Activated CD8-positive, alpha-beta memory T cell treated with anti-CD3 and anti-CD28 coated beads, Interleukin-2, amount 50 U/mL, for 1 hour (primary cell): ENCODE data around the gene CDKAL1.
"Not testable (repeated sequence)": the region's sequence is repeated elsewhere in the genome, so short reads cannot be mapped to it uniquely, and the experiment has no call there.

Experiments
- DNase-seq: peaks from one replicate; pipeline ENCODE4 v3.0.0-alpha.2; 2020; ENCODE audit errors: extremely low read depth

CDKAL1 gene

GRCh38 chr6:20639161-20639560 lies 104.9 kb downstream of the CDKAL1 start:
- DNase-seq: no peak

- DNase-seq: no peak
Measured at GRCh38 chr6:20640181-20640580, 105.9 kb downstream of the CDKAL1 start.

GRCh38 chr6:20642441-20642840 lies 108.2 kb downstream of the CDKAL1 start:
- DNase-seq: no peak

GRCh38 chr6:20644667-20645370 lies 110.6 kb downstream of the CDKAL1 start:
- no peak for DNase-seq

GRCh38 chr6:20645572-20645971 lies 111.3 kb downstream of the CDKAL1 start:
- not testable (repeated sequence) for DNase-seq

GRCh38 chr6:20647585-20647984 lies 113.3 kb downstream of the CDKAL1 start:
- DNase-seq: no peak

- not testable (repeated sequence) for DNase-seq
Measured at GRCh38 chr6:20649696-20650470, 115.6 kb downstream of the CDKAL1 start.

- no peak for DNase-seq
Measured at GRCh38 chr6:20652299-20653084, 118.2 kb downstream of the CDKAL1 start.

- no peak for DNase-seq
Measured at GRCh38 chr6:20653085-20653479, 118.8 kb downstream of the CDKAL1 start.

- no peak for DNase-seq
Measured at GRCh38 chr6:20655317-20655716, 121.1 kb downstream of the CDKAL1 start.

GRCh38 chr6:20657274-20657800 lies 123.1 kb downstream of the CDKAL1 start:
- no peak for DNase-seq

- no peak for DNase-seq
Measured at GRCh38 chr6:20658053-20658452, 123.8 kb downstream of the CDKAL1 start.

GRCh38 chr6:20658516-20658915 lies 124.3 kb downstream of the CDKAL1 start:
- DNase-seq: no peak

GRCh38 chr6:20660534-20660933 lies 126.3 kb downstream of the CDKAL1 start:
- DNase-seq: no peak

GRCh38 chr6:20661721-20662120 lies 127.5 kb downstream of the CDKAL1 start:
- no peak for DNase-seq

GRCh38 chr6:20664250-20664649 lies 130.0 kb downstream of the CDKAL1 start:
- DNase-seq: no peak

- DNase-seq: no peak
Measured at GRCh38 chr6:20665290-20665689, 131.0 kb downstream of the CDKAL1 start.

GRCh38 chr6:20669571-20670314 lies 135.5 kb downstream of the CDKAL1 start:
- DNase-seq: no peak

- DNase-seq: no peak
Measured at GRCh38 chr6:20670750-20671149, 136.5 kb downstream of the CDKAL1 start.

GRCh38 chr6:20672038-20672437 lies 137.8 kb downstream of the CDKAL1 start:
- no peak for DNase-seq

- DNase-seq: no peak
Measured at GRCh38 chr6:20673458-20673857, 139.2 kb downstream of the CDKAL1 start.

- DNase-seq: no peak
Measured at GRCh38 chr6:20674664-20675063, 140.4 kb downstream of the CDKAL1 start.
